ENCODE measurements around the gene PPL. TPM values are rescaled to one million over a fixed set of nuclear protein-coding genes. Genes with fewer than 3 reads are reported as not detected.

PPL gene
- polyA plus RNA-seq, 3 donors, result 0.02 TPM; not detected in 2

DNA sequence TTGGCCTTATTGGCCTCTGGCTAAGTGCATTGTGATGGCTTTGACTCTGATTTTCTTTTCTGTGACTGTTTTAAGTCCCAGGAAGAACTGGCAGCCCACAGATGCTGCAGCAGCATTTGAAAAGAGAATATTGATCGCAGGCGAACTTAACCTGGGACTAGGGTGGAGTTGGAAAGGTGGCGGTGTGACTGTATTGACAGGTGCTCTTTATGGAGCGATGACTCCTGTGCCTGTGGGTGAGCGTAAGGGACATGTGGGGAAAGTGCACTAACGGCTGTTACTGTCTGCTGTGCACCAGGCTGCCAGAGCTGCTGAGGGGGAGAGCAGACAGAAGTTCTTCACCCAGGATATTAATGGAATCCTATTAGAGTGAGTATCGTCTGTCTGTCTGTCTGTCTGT lies 68.4 kb downstream of the PPL start:
- WGBS (ENCODE audit: insufficient coverage), result 100% methylated on average over 7 of the region's 7 CpGs
- H3K27ac Mint-ChIP-seq, result no peak overlapping the region

DNA sequence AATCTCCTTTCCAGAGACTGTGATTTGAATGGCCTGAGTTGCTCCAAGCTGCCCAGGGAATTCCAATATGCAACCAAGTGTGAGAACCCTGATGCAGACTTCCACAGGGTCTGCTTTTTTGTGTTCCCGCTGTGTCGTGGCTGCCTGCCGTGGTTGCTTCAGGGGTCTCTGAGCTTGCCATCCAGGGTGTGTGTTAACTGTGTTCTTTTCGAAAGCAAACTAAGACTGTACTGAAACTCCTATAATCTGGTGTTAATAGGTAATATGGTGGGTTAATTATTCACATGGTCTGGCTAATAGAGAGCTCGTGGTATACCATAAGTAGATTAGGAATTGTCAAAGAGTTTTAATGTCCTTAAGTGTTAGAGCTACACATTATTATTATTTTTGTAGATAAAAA lies 68.9 kb downstream of the PPL start:
- TF ChIP-seq CTCF (IDR thresholded peaks at IDR 0.05), result no peak
- peaks cover 12% of the 10 kb centered on the region for H3K4me1 Mint-ChIP-seq

More for the DNA sequence above, 68.4 kb downstream of the PPL start:
- peaks cover 0 to 2% (median 0%) of the 10 kb centered on the region in 3 donors for H3K27me3 Mint-ChIP-seq (ENCODE audit: low read depth in 3 of 3)
- Histone ChIP-seq H3K27me3 (ENCODE audit: control insufficient read depth in 2 of 2, insufficient read depth in 2 of 2, low read length in 2 of 2) (no peaks in the 10 kb centered on the region), H3K9ac (ENCODE audit: insufficient read depth, low read length, poor library complexity, severe bottlenecking) (no peak overlapping the region), H2AFZ (ENCODE audit: insufficient read depth, low read depth, low read length, poor library complexity, severe bottlenecking) (no peak overlapping the region), H3K4me2 (replicated peaks; ENCODE audit: extremely low read depth, low read length, poor library complexity, severe bottlenecking) (no peak overlapping the region), H3K4me1 (ENCODE audit: control insufficient read depth in 1 of 2, insufficient read depth in 2 of 2, low read length in 2 of 2) (peaks cover 0 to 3% of the 10 kb centered on the region in 2 donors), H3K36me3 (replicated peaks in 1 of 2; ENCODE audit: control insufficient read depth in 1 of 2, insufficient read depth in 2 of 2, low read length in 2 of 2) (peaks cover 76 to 89% of the 10 kb centered on the region in 2 donors), H3K4me3 (replicated peaks in 1 of 3; ENCODE audit: low read depth in 2 of 3, low read length in 3 of 3) (no peak overlapping the region), H4K20me1 (ENCODE audit: insufficient read depth, low read length) (peaks cover 70% of the 10 kb centered on the region), H3K27ac (ENCODE audit: low read depth in 1 of 2, low read length in 2 of 2) (no peak overlapping the region), H3K79me2 (ENCODE audit: insufficient read depth, low read length) (peaks cover 57% of the 10 kb centered on the region), H3K9me3 (replicated peaks in 1 of 2; ENCODE audit: control insufficient read depth in 1 of 2, insufficient read depth in 1 of 2, low read length in 2 of 2) (no peaks in the 10 kb centered on the region)
- intact Hi-C loops (cut with micrococcal nuclease), result no loop called here
- H3K4me1 Mint-ChIP-seq, result peaks cover 9% of the 10 kb centered on the region
- H3K9me3 Mint-ChIP-seq, result no peaks in the 10 kb centered on the region
- no peak overlapping the region for H3K4me3 Mint-ChIP-seq
- peaks cover 73 to 92% of the 10 kb centered on the region in 2 donors for H3K36me3 Mint-ChIP-seq
- no peak for TF ChIP-seq CTCF (IDR thresholded peaks at IDR 0.05)
- no peak for DNase-seq

More for the DNA sequence above, 68.9 kb downstream of the PPL start:
- peaks cover under 1 to 4% of the 10 kb centered on the region in 2 donors for H3K4me1 ChIP-seq (ENCODE audit: control insufficient read depth in 1 of 2, insufficient read depth in 2 of 2, low read length in 2 of 2)
- H3K9ac ChIP-seq (ENCODE audit: insufficient read depth, low read length, poor library complexity, severe bottlenecking), result no peak overlapping the region
- peaks cover 76 to 89% of the 10 kb centered on the region in 2 donors for H3K36me3 ChIP-seq (replicated peaks in 1 of 2; ENCODE audit: control insufficient read depth in 1 of 2, insufficient read depth in 2 of 2, low read length in 2 of 2)
- no peaks in the 10 kb centered on the region for H3K9me3 ChIP-seq (replicated peaks in 1 of 2; ENCODE audit: control insufficient read depth in 1 of 2, insufficient read depth in 1 of 2, low read length in 2 of 2)
- WGBS (ENCODE audit: insufficient coverage), result 95% methylated on average over 3 of the region's 5 CpGs
- H3K27ac ChIP-seq (ENCODE audit: low read depth in 1 of 2, low read length in 2 of 2), result no peak overlapping the region
- H2AFZ ChIP-seq (ENCODE audit: insufficient read depth, low read depth, low read length, poor library complexity, severe bottlenecking), result no peak overlapping the region
- no peaks in the 10 kb centered on the region for H3K27me3 ChIP-seq (ENCODE audit: control insufficient read depth in 2 of 2, insufficient read depth in 2 of 2, low read length in 2 of 2)
- intact Hi-C loops (cut with micrococcal nuclease), result no loop called here
- H3K4me2 ChIP-seq (replicated peaks; ENCODE audit: extremely low read depth, low read length, poor library complexity, severe bottlenecking), result no peak overlapping the region
- DNase-seq, result no peak
- no peak overlapping the region for H3K4me3 ChIP-seq (replicated peaks in 1 of 3; ENCODE audit: low read depth in 2 of 3, low read length in 3 of 3)
- Mint-ChIP-seq H3K27ac (peak overlapping the region in 1 of 7 donors; percentile 49), H3K4me3 (no peak overlapping the region), H3K27me3 (ENCODE audit: low read depth in 3 of 3) (peaks cover 0 to 2% (median 0%) of the 10 kb centered on the region in 3 donors), H3K36me3 (peaks cover 71 to 92% of the 10 kb centered on the region in 2 donors), H3K9me3 (no peaks in the 10 kb centered on the region)
- H4K20me1 ChIP-seq (ENCODE audit: insufficient read depth, low read length), result peaks cover 75% of the 10 kb centered on the region
- H3K79me2 ChIP-seq (ENCODE audit: insufficient read depth, low read length), result peaks cover 62% of the 10 kb centered on the region
